ENCODE data around the gene KCMF1. TPM values are rescaled to one million over a fixed set of nuclear protein-coding genes. Genes with fewer than 3 reads are reported as not detected.

Gene KCMF1
- total and polyA plus RNA-seq, 2 of the 13 experiments (the other 11 are each of a cell fraction or from before 2014, with no cell fraction given): 62.1 to 116 TPM

DNA sequence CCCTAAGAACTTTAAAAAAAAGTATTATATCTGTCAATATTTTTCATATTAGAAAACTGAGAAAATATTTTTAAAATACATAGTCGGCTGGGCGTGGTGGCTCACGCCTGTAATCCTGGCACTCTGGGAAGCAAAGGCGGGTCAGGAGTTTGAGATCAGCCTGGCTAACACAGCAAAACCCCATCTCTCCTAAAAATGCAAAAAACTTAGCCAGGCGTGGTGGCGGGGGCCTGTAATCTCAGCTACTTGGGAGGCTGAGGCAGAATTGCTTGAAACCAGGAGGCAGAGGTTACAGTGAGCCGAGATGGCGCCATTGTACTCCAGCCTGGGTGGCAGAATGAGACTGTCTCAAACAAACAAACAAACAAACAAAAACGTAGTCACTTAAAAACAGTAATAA is 5.1 kb upstream of the KCMF1 start:
- DNase-seq (ENCODE audit: low spot score) (no peak), FAIRE-seq (no peak), ATAC-seq (no peak)
- Histone ChIP-seq H3K4me3 (replicated peaks in 1 of 3; ENCODE audit: insufficient read depth in 1 of 3, low read depth in 2 of 3, low read length in 3 of 3) (no peak overlapping the region), H3K27me3 (ENCODE audit: control insufficient read depth in 1 of 2, insufficient read depth in 2 of 2, low read length in 2 of 2) (no peaks in the 10 kb centered on the region; a peak in 1 of 5 replicates), H3K27ac (ENCODE audit: extremely low read length, insufficient read depth, low read length) (peak overlapping the region; percentile 87), H3K4me1 (ENCODE audit: insufficient read depth, low read length) (peaks cover 80% of the 10 kb centered on the region), H3K36me3 (replicated peaks in 1 of 2; ENCODE audit: control insufficient read depth in 1 of 2, insufficient read depth in 2 of 2, low read length in 2 of 2) (no peaks in the 10 kb centered on the region), H3K79me2 (ENCODE audit: insufficient read depth, low read length) (peaks cover 34% of the 10 kb centered on the region), H3K9me3 (ENCODE audit: low read length) (no peaks in the 10 kb centered on the region), H3K4me2 (ENCODE audit: low read depth, low read length) (no peak overlapping the region), H4K20me1 (ENCODE audit: insufficient read depth, low read length) (no peaks in the 10 kb centered on the region), H2AFZ (ENCODE audit: low read length) (no peak overlapping the region), H3K9ac (ENCODE audit: insufficient read depth, low read depth, low read length) (no peak overlapping the region)
- TF ChIP-seq ZNF24 (IDR thresholded peaks at IDR 0.05) (no peak), ZNF891 (CRISPR knock-in tag; IDR thresholded peaks at IDR 0.05) (no peak), NPAS2 (CRISPR knock-in tag; IDR thresholded peaks at IDR 0.05; ENCODE audit: borderline replicate concordance) (no peak), NCOR1 (IDR thresholded peaks at IDR 0.05; ENCODE audit: borderline replicate concordance, low read length) (0 out of 2 replicates have a peak, but pooled peaks have one; percentile 13), ZNF460 (CRISPR knock-in tag; IDR thresholded peaks at IDR 0.05; ENCODE audit: borderline replicate concordance) (peak; percentile 73), GTF2F1 (IDR thresholded peaks at IDR 0.05; ENCODE audit: low read length) (no peak), ATF7 (IDR thresholded peaks at IDR 0.05) (no peak), ATF7 (CRISPR knock-in tag; IDR thresholded peaks at IDR 0.05) (no peak), ARHGAP35 (CRISPR knock-in tag; IDR thresholded peaks at IDR 0.05; ENCODE audit: borderline replicate concordance) (no peak)
- TF ChIP-seq, protein P1, sequence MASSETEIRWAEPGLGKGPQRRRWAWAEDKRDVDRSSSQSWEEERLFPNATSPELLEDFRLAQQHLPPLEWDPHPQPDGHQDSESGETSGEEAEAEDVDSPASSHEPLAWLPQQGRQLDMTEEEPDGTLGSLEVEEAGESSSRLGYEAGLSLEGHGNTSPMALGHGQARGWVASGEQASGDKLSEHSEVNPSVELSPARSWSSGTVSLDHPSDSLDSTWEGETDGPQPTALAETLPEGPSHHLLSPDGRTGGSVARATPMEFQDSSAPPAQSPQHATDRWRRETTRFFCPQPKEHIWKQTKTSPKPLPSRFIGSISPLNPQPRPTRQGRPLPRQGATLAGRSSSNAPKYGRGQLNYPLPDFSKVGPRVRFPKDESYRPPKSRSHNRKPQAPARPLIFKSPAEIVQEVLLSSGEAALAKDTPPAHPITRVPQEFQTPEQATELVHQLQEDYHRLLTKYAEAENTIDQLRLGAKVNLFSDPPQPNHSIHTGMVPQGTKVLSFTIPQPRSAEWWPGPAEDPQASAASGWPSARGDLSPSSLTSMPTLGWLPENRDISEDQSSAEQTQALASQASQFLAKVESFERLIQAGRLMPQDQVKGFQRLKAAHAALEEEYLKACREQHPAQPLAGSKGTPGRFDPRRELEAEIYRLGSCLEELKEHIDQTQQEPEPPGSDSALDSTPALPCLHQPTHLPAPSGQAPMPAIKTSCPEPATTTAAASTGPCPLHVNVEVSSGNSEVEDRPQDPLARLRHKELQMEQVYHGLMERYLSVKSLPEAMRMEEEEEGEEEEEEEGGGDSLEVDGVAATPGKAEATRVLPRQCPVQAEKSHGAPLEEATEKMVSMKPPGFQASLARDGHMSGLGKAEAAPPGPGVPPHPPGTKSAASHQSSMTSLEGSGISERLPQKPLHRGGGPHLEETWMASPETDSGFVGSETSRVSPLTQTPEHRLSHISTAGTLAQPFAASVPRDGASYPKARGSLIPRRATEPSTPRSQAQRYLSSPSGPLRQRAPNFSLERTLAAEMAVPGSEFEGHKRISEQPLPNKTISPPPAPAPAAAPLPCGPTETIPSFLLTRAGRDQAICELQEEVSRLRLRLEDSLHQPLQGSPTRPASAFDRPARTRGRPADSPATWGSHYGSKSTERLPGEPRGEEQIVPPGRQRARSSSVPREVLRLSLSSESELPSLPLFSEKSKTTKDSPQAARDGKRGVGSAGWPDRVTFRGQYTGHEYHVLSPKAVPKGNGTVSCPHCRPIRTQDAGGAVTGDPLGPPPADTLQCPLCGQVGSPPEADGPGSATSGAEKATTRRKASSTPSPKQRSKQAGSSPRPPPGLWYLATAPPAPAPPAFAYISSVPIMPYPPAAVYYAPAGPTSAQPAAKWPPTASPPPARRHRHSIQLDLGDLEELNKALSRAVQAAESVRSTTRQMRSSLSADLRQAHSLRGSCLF (CRISPR knock-in tag; IDR thresholded peaks at IDR 0.05; ENCODE audit: borderline replicate concordance): no peak
- TF ChIP-seq, protein P2, sequence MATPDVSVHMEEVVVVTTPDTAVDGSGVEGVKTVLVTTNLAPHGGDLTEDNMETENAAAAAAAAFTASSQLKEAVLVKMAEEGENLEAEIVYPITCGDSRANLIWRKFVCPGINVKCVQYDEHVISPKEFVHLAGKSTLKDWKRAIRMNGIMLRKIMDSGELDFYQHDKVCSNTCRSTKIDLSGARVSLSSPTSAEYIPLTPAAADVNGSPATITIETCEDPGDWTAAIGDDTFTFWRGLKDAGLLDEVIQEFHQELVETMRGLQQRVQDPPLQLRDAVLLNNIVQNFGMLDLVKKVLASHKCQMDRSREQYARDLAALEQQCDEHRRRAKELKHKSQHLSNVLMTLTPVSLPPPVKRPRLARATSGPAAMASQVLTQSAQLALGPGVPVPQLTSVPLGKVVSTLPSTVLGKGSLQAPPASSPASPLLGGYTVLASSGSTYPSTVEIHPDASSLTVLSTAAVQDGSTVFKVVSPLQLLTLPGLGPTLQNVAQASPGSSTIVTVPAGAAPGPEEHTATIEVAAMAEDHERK (CRISPR knock-in tag; IDR thresholded peaks at IDR 0.05; ENCODE audit: low read depth): no peak
- TF ChIP-seq, protein P3, sequence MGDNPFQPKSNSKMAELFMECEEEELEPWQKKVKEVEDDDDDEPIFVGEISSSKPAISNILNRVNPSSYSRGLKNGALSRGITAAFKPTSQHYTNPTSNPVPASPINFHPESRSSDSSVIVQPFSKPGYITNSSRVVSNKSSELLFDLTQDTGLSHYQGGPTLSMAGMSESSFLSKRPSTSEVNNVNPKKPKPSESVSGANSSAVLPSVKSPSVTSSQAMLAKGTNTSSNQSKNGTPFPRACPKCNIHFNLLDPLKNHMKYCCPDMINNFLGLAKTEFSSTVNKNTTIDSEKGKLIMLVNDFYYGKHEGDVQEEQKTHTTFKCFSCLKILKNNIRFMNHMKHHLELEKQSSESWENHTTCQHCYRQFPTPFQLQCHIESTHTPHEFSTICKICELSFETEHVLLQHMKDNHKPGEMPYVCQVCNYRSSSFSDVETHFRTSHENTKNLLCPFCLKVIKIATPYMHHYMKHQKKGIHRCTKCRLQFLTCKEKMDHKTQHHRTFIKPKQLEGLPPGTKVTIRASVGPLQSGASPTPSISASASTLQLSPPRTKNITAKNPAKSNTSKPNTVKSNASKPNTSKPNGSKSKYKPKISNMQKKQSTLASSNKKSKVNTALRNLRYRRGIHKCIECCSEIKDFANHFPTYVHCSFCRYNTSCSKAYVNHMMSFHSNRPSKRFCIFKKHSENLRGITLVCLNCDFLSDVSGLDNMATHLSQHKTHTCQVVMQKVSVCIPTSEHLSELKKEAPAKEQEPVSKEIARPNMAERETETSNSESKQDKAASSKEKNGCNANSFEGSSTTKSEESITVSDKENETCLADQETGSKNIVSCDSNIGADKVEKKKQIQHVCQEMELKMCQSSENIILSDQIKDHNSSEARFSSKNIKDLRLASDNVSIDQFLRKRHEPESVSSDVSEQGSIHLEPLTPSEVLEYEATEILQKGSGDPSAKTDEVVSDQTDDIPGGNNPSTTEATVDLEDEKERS (CRISPR knock-in tag; IDR thresholded peaks at IDR 0.05): no peak
- WGBS (ENCODE audit: low lambda C conversion rate): 98% methylated on average over 9 of the region's 9 CpGs
- BruUV-seq (replicated peaks): no TSS peak
- ChIA-PET CTCF (ENCODE audit: low intra/inter-chr PET ratio, low total read pairs) (no interaction called here), POLR2A (interaction anchor here (1.4 kb wide), 1 partner anchor 58 kb away, joined by 6 read pairs; no protein-coding TSS in a partner anchor)
- intact Hi-C loops (cut with micrococcal nuclease; ENCODE audit: unreplicated experiment) (no loop called here), in situ Hi-C loops (cut with HindIII; ENCODE audit: extremely low pct_ligation_motif_present, low pct_unique_long_range_greater_than_20kb) (no loop called here)
